GM12891 (cell line): Measurements from ENCODE around the gene ZRANB3.

Source experiments
- POLR2A ChIP-seq: IDR thresholded peaks from 2 replicates; pipeline ENCODE4 v1.6.1; 2011; ENCODE audit warnings: low read depth, low read length, control low read depth
- POLR2AphosphoS5 ChIP-seq: IDR thresholded peaks from 2 replicates; pipeline ENCODE4 v1.6.1; 2011; ENCODE audit warnings: low read depth, low read length, control low read depth

- TF ChIP-seq POLR2AphosphoS5 = no peak
- TF ChIP-seq POLR2A = no peak
Observed at GRCh38 chr2:135238651-135239050, 292.4 kb downstream of the ZRANB3 start.
